H9 (cell line): ENCODE data around the gene HES6. TPM values are rescaled to one million over a fixed set of nuclear protein-coding genes. Genes with fewer than 3 reads are reported as not detected.

Source experiments
- DNase-seq: peaks from one replicate; pipeline ENCODE4 v3.0.0-alpha.2; 2017
- H2AFZ ChIP-seq: one replicate; pipeline ENCODE4 v1.6.1; 2013; ENCODE audit warnings: mild to moderate bottlenecking, low read length, control low read depth, moderate library complexity
- H2AK5ac ChIP-seq: 2 replicates; pipeline ENCODE4 v1.6.1; 2013; ENCODE audit warnings: low read length, control low read depth, mixed read lengths; ENCODE audit not compliant: insufficient read length
- H2BK120ac ChIP-seq: one replicate; pipeline ENCODE4 v1.6.1; 2013; ENCODE audit warnings: low read depth, mild to moderate bottlenecking, low read length, control low read depth, inconsistent platforms; ENCODE audit not compliant: poor library complexity, severe bottlenecking
- H2BK12ac ChIP-seq: 2 replicates; pipeline ENCODE4 v1.6.1; 2013; ENCODE audit warnings: low read length, control low read depth, mixed read lengths, low read depth; ENCODE audit not compliant: insufficient read length
- H2BK15ac ChIP-seq: 2 replicates; pipeline ENCODE4 v1.6.1; 2013; ENCODE audit warnings: low read depth, low read length, control low read depth
- H2BK20ac ChIP-seq: one replicate; pipeline ENCODE4 v1.6.1; 2013; ENCODE audit warnings: low read depth, mild to moderate bottlenecking, low read length, control low read depth, inconsistent platforms; ENCODE audit not compliant: poor library complexity, severe bottlenecking
- H2BK5ac ChIP-seq: 2 replicates; pipeline ENCODE4 v1.6.1; 2013; ENCODE audit warnings: low read length, control low read depth, mixed read lengths; ENCODE audit not compliant: insufficient read length
- H3K14ac ChIP-seq: 2 replicates; pipeline ENCODE4 v1.6.1; 2013; ENCODE audit warnings: low read length, control low read depth; ENCODE audit not compliant: insufficient read depth
- H3K18ac ChIP-seq: 2 replicates; pipeline ENCODE4 v1.6.1; 2013; ENCODE audit warnings: low read depth, mild to moderate bottlenecking, mixed read lengths, low read length, control low read depth; ENCODE audit not compliant: insufficient read length
- H3K23ac ChIP-seq: 2 replicates; pipeline ENCODE4 v1.6.1; 2013; ENCODE audit warnings: low read length, control low read depth, mixed read lengths, low read depth; ENCODE audit not compliant: insufficient read length
- H3K23me2 ChIP-seq: 2 replicates; pipeline ENCODE4 v1.6.1; 2013; ENCODE audit warnings: low read depth, mild to moderate bottlenecking, mixed read lengths, low read length, control low read depth; ENCODE audit not compliant: insufficient read length, poor library complexity, severe bottlenecking
- H3K27ac ChIP-seq: 2 replicates; pipeline ENCODE4 v1.5.1; 2013; ENCODE audit warnings: low read length, control low read depth, mixed read lengths, low read depth; ENCODE audit not compliant: insufficient read length
- H3K27me3 ChIP-seq: 2 replicates; pipeline ENCODE4 v1.6.1; 2013; ENCODE audit warnings: low read length, control low read depth, inconsistent platforms; ENCODE audit not compliant: insufficient read depth
- H3K4ac ChIP-seq: 2 replicates; pipeline ENCODE4 v1.6.1; 2013; ENCODE audit warnings: low read depth, mild to moderate bottlenecking, control low read depth, inconsistent platforms, low read length, moderate library complexity
- H3K4me1 ChIP-seq: 2 replicates; pipeline ENCODE4 v1.6.1; 2013; ENCODE audit warnings: low read length, control low read depth, inconsistent platforms; ENCODE audit not compliant: insufficient read depth
- H3K4me2 ChIP-seq: 2 replicates; pipeline ENCODE4 v1.6.1; 2013; ENCODE audit warnings: low read length, control low read depth, mixed read lengths; ENCODE audit not compliant: insufficient read length, insufficient read depth
- H3K56ac ChIP-seq: 2 replicates; pipeline ENCODE4 v1.6.1; 2013; ENCODE audit warnings: low read depth, mild to moderate bottlenecking, mixed read lengths, low read length, control low read depth; ENCODE audit not compliant: insufficient read length
- H3K79me1 ChIP-seq: 2 replicates; pipeline ENCODE4 v1.6.1; 2013; ENCODE audit warnings: low read depth, mild to moderate bottlenecking, moderate library complexity, low read length, control low read depth, inconsistent platforms; ENCODE audit not compliant: insufficient read depth, poor library complexity, severe bottlenecking
- H3K79me2 ChIP-seq: 2 replicates; pipeline ENCODE4 v1.6.1; 2013; ENCODE audit warnings: low read length, control low read depth, inconsistent platforms; ENCODE audit not compliant: insufficient read depth
- H3K9ac ChIP-seq: 2 replicates; pipeline ENCODE4 v1.6.1; 2013; ENCODE audit warnings: low read length, control low read depth, mixed read lengths; ENCODE audit not compliant: insufficient read length; ENCODE audit errors: extremely low read depth
- H3K9me3 ChIP-seq: one replicate; pipeline ENCODE4 v1.6.1; 2013; ENCODE audit warnings: low read depth, low read length, inconsistent platforms; ENCODE audit not compliant: control insufficient read depth
- H3T11ph ChIP-seq: one replicate; pipeline ENCODE4 v1.6.1; 2013; ENCODE audit warnings: mild to moderate bottlenecking, low read length, control low read depth, inconsistent platforms
- H4K20me1 ChIP-seq: one replicate; pipeline ENCODE4 v1.6.1; 2013; ENCODE audit not compliant: control insufficient read depth, insufficient read length, insufficient read depth
- H4K5ac ChIP-seq: 2 replicates; pipeline ENCODE4 v1.6.1; 2013; ENCODE audit warnings: low read depth, mild to moderate bottlenecking, mixed read lengths, low read length, control low read depth; ENCODE audit not compliant: insufficient read length
- H4K8ac ChIP-seq: replicated peaks from 2 replicates; pipeline ENCODE4 v1.6.1; 2013; ENCODE audit warnings: low read length, control low read depth, mixed read lengths, low read depth; ENCODE audit not compliant: insufficient read length
- H4K91ac ChIP-seq: 2 replicates; pipeline ENCODE4 v1.6.1; 2013; ENCODE audit warnings: low read depth, mild to moderate bottlenecking, moderate library complexity, mixed read lengths, low read length, control low read depth; ENCODE audit not compliant: insufficient read length
- H3K27ac Mint-ChIP-seq, 3 experiments: 2 replicates in 2 of 3; 3 replicates in 1 of 3; pipeline ENCODE4 v1.8.0; 2020 to 2021; ENCODE audit warnings: mixed read lengths in 3 of 3, mild to moderate bottlenecking in 1 of 3, moderate library complexity in 1 of 3
- H3K27me3 Mint-ChIP-seq: 2 replicates; pipeline ENCODE4 v1.8.0; 2021; ENCODE audit warnings: low read depth, mild to moderate bottlenecking, moderate library complexity, mixed read lengths
- H3K36me3 Mint-ChIP-seq, 3 experiments: 2 replicates in 2 of 3; 3 replicates in 1 of 3; pipeline ENCODE4 v1.8.0; 2020 to 2021; ENCODE audit warnings: low read depth in 3 of 3, mixed read lengths in 3 of 3; ENCODE audit not compliant: insufficient read depth in 1 of 3
- H3K4me1 Mint-ChIP-seq, 2 experiments: 2 replicates each; pipeline ENCODE4 v1.8.0; 2020; ENCODE audit warnings: mixed read lengths in 2 of 2
- H3K4me3 Mint-ChIP-seq, 2 experiments: 2 replicates in 1 of 2; 3 replicates in 1 of 2; pipeline ENCODE4 v1.8.0; 2020 to 2021; ENCODE audit warnings: mild to moderate bottlenecking in 2 of 2, mixed read lengths in 2 of 2, moderate library complexity in 1 of 2
- H3K9me3 Mint-ChIP-seq, 2 experiments: 2 replicates in 1 of 2; 3 replicates in 1 of 2; pipeline ENCODE4 v1.8.0; 2020; ENCODE audit warnings: mild to moderate bottlenecking in 2 of 2, mixed read lengths in 2 of 2, moderate library complexity in 1 of 2
- CTCF ChIP-seq: fragments of 200-600 bp; sonication (generic); conservative IDR thresholded peaks from 3 replicates; pipeline ENCODE4 v1.8.0; 2021; ENCODE audit warnings: antibody characterized with exemption, mild to moderate bottlenecking
- WGBS: extraction: QIAGEN DNeasy Blood & Tissue Kit; methylation state at CpG from one replicate; pipeline ENCODE4 v1.1.7; 2013; ENCODE audit warnings: missing lambda C conversion rate, low lambda C conversion rate, mixed read lengths; ENCODE audit not compliant: insufficient read length; ENCODE audit errors: extremely low coverage; 5-methylcytosine and 5-hydroxymethylcytosine counted together
- total RNA-seq: library from RNA; stranded (reverse); gene quantifications from 2 replicates; pipeline ENCODE4 v1.2.1, GENCODE V29; 2021

HES6 gene
- total RNA-seq, 1 experiment from 2014 or later, result 27.1 TPM

- no peak overlapping the region for H2AK5ac ChIP-seq
- H4K20me1 ChIP-seq, result no peaks in the 10 kb centered on the region
- no peaks in the 10 kb centered on the region for H3K27me3 Mint-ChIP-seq
- H3K27me3 ChIP-seq, result no peaks in the 10 kb centered on the region
- H3K4me1 ChIP-seq, result no peaks in the 10 kb centered on the region
- no peak overlapping the region for H3K27ac Mint-ChIP-seq
- H4K5ac ChIP-seq, result no peak overlapping the region
- WGBS, result no CpG with 5 or more reads among the region's 11 CpGs
- no peak overlapping the region for H3K4ac ChIP-seq
- H3K14ac ChIP-seq, result no peak overlapping the region
- H3K23ac ChIP-seq, result no peak overlapping the region
- no peak overlapping the region for H2BK15ac ChIP-seq
- no peaks in the 10 kb centered on the region for H3K9me3 Mint-ChIP-seq
- no peaks in the 10 kb centered on the region for H3K23me2 ChIP-seq
- H3K27ac ChIP-seq, result no peak overlapping the region
- H3K79me1 ChIP-seq, result no peaks in the 10 kb centered on the region
- no peak overlapping the region for H3T11ph ChIP-seq
- no peak overlapping the region for H3K56ac ChIP-seq
- H3K79me2 ChIP-seq, result no peaks in the 10 kb centered on the region
- H4K91ac ChIP-seq, result no peak overlapping the region
- no peak overlapping the region for H3K9ac ChIP-seq
- H2BK5ac ChIP-seq, result no peak overlapping the region
- no peak overlapping the region for H2BK120ac ChIP-seq
- H3K18ac ChIP-seq, result no peak overlapping the region
- H3K4me3 Mint-ChIP-seq, result no peak overlapping the region
- TF ChIP-seq CTCF, result no peak
- no peak overlapping the region for H2BK12ac ChIP-seq
- peaks cover 3 to 8% of the 10 kb centered on the region in 2 experiments for H3K4me1 Mint-ChIP-seq
- no peaks in the 10 kb centered on the region for H3K9me3 ChIP-seq
- no peak overlapping the region for H2BK20ac ChIP-seq
- H2AFZ ChIP-seq, result no peak overlapping the region
- DNase-seq, result no peak
- H3K4me2 ChIP-seq, result no peak overlapping the region
- peaks cover 0 to 18% (median 8%) of the 10 kb centered on the region in 3 experiments; a peak in 5 of 7 replicates for H3K36me3 Mint-ChIP-seq
- H4K8ac ChIP-seq, result no peak overlapping the region
Measured at GRCh38 chr2:238265605-238266004, 25.8 kb upstream of the HES6 start.
